ENCODE measurements around the gene SLC6A9. TPM values are rescaled to one million over a fixed set of nuclear protein-coding genes. Genes with fewer than 3 reads are reported as not detected.

Gene SLC6A9
- total RNA-seq, 1 donor from 2014 or later = 24.3 TPM

DNA sequence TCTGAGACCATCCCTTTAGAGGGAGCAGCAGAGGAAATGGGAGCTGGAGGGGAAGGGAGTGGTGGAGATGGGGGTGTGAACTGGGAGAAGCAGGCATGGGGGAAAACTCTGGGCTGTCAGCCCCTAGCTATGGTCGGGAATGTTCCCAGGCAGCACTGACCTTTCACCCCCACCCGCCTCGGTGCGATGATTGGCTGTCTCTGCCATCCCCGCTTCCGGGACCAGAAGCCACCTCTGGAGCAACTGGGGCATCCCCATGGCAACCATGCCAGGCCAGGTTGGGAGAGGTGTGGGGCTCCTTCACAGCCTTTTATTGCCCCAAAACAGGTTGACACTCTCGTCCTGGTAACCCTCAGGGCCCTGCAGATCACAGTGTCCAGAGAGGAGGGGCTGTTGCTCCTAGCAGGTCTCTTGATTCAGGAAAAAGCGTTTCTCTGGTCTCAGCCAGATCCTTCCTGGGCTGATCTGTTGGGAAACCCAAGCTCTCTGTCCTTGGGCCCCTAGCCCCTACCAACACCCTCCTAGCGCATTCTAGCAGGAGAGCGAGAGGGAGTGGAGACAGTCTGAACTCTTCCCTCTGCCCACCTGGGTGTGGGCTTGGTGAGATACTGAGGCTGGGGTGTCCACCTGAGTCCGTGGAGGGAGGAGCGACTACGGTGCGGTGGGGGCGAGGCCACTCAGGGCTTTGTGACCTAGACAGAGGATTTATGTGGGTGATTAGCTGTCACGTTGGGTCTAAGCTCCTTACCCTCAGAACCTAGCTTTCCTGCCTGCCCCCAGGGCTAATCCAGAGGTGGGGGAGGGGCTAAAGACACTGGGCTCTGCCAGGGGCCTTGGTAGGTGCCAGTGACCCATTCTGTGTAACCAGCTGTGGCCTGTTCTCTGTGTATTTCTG is 12.2 kb upstream of the SLC6A9 start:
- intact Hi-C loops (cut with DNase I) = loop anchor here (5.0 kb wide), 1 partner anchor 36 kb away; no protein-coding TSS in a partner anchor
- H3K27me3 ChIP-seq = no peaks in the 10 kb centered on the region
- TF ChIP-seq POLR2A (IDR thresholded peaks at IDR 0.05) (no peak), POLR2AphosphoS5 (IDR thresholded peaks at IDR 0.05; ENCODE audit: insufficient read depth in 1 of 2, low read depth in 1 of 2) (no peak), CTCF (IDR thresholded peaks at IDR 0.05) (no peak)
- H3K27ac ChIP-seq = no peak overlapping the region
- H3K9me3 ChIP-seq = no peaks in the 10 kb centered on the region
- no peaks in the 10 kb centered on the region for H3K4me1 ChIP-seq
- no peak for DNase-seq (ENCODE audit: extremely low spot score in 2 of 2)
- no peaks in the 10 kb centered on the region for H3K36me3 ChIP-seq
- H3K4me3 ChIP-seq = no peak overlapping the region

DNA sequence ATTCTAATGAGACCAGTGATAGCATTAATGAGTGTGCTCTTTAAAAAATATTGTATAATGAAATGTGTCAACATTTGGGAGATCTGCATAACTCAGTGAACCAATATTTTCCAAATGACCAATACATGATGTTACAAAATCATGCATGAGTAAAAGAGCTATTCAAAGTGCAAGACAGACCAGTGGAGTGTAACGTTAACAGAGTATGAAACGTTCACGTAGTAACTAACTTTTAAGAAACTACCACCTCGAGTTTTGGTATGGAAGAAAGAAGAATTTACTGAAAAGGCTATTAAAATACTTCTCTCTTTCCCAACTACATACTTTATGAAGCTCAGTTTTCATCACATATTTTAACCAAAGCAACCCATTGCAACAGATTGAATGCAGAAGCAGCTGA is 9.6 kb upstream of the SLC6A9 start:
- no peaks in the 10 kb centered on the region for H3K9me3 ChIP-seq
- DNase-seq (ENCODE audit: extremely low spot score in 2 of 2) = no peak
- intact Hi-C loops (cut with DNase I) = loop anchor here (5.0 kb wide), 1 partner anchor 34 kb away; no protein-coding TSS in a partner anchor
- TF ChIP-seq CTCF (IDR thresholded peaks at IDR 0.05) (no peak), POLR2AphosphoS5 (IDR thresholded peaks at IDR 0.05; ENCODE audit: insufficient read depth in 1 of 2, low read depth in 1 of 2) (no peak), POLR2A (IDR thresholded peaks at IDR 0.05) (no peak)
- H3K27ac ChIP-seq = no peak overlapping the region
- no peak overlapping the region for H3K4me3 ChIP-seq
- no peaks in the 10 kb centered on the region for H3K27me3 ChIP-seq
- H3K36me3 ChIP-seq = no peaks in the 10 kb centered on the region
- peaks cover 10% of the 10 kb centered on the region for H3K4me1 ChIP-seq

GRCh38 chr1:44040418-44040817 is 9.2 kb upstream of the SLC6A9 start:
- no peak for DNase-seq (ENCODE audit: extremely low spot score in 2 of 2)
- no peaks in the 10 kb centered on the region for H3K9me3 ChIP-seq
- intact Hi-C loops (cut with DNase I) = loop anchor here (5.0 kb wide), 1 partner anchor 33 kb away; no protein-coding TSS in a partner anchor
- H3K27me3 ChIP-seq = no peaks in the 10 kb centered on the region
- TF ChIP-seq CTCF (IDR thresholded peaks at IDR 0.05) (no peak), POLR2A (IDR thresholded peaks at IDR 0.05) (no peak), POLR2AphosphoS5 (IDR thresholded peaks at IDR 0.05; ENCODE audit: insufficient read depth in 1 of 2, low read depth in 1 of 2) (no peak)
- peaks cover 13% of the 10 kb centered on the region for H3K4me1 ChIP-seq
- no peak overlapping the region for H3K4me3 ChIP-seq
- H3K27ac ChIP-seq = no peak overlapping the region
- no peaks in the 10 kb centered on the region for H3K36me3 ChIP-seq

DNA sequence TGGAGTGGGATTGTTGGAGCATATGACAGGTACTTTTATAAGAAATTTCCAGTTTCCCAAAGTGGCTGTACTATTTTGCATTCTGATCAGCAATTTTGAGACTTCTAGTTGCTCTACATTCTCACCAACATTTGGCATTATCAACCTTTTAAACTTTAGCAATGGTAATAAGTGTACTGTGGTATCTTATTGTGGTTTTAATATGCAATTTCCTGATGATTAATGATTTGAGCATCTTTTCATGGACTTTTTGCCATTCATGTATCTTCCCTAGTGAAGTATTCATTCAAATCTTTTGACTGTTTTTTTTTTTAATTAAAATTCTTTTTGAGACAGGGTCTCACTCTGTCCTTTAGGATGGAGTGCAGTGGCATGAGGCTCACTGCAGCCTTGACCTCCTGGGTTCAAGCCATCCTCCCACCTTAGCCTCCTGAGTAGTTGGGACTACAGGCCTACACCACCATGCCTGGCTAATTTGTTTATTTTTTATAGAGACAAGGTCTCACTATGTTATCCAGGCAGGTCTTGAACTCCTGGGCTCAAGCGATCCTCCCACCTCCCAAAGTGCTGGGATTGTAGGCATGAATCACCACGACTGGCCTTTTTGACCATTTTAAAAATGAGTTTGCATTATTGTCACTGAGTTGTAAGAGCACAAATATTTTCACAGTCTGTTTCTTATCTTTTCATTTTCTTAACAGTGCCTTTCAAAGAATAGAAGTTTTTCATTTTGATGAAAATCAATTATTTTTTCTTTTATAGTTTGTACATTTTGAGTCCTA is 7.8 kb upstream of the SLC6A9 start:
- DNase-seq (ENCODE audit: extremely low spot score in 2 of 2) = no peak
- peaks cover 13% of the 10 kb centered on the region for H3K4me1 ChIP-seq
- no peaks in the 10 kb centered on the region for H3K27me3 ChIP-seq
- no peak overlapping the region for H3K27ac ChIP-seq
- TF ChIP-seq CTCF (IDR thresholded peaks at IDR 0.05) (no peak), POLR2AphosphoS5 (IDR thresholded peaks at IDR 0.05; ENCODE audit: insufficient read depth in 1 of 2, low read depth in 1 of 2) (no peak), POLR2A (IDR thresholded peaks at IDR 0.05) (no peak)
- no peaks in the 10 kb centered on the region for H3K36me3 ChIP-seq
- intact Hi-C loops (cut with DNase I) = no loop called here
- H3K9me3 ChIP-seq = no peaks in the 10 kb centered on the region
- no peak overlapping the region for H3K4me3 ChIP-seq
